ENCODE data around the gene ITGB7. TPM values are rescaled to one million over a fixed set of nuclear protein-coding genes. Genes with fewer than 3 reads are reported as not detected.

ITGB7 gene
- total and polyA plus RNA-seq, 10 of the 15 experiments (the other 5 are each of a cell fraction or from before 2014, with no cell fraction given) = 54.5 to 487 (median 252) TPM

DNA sequence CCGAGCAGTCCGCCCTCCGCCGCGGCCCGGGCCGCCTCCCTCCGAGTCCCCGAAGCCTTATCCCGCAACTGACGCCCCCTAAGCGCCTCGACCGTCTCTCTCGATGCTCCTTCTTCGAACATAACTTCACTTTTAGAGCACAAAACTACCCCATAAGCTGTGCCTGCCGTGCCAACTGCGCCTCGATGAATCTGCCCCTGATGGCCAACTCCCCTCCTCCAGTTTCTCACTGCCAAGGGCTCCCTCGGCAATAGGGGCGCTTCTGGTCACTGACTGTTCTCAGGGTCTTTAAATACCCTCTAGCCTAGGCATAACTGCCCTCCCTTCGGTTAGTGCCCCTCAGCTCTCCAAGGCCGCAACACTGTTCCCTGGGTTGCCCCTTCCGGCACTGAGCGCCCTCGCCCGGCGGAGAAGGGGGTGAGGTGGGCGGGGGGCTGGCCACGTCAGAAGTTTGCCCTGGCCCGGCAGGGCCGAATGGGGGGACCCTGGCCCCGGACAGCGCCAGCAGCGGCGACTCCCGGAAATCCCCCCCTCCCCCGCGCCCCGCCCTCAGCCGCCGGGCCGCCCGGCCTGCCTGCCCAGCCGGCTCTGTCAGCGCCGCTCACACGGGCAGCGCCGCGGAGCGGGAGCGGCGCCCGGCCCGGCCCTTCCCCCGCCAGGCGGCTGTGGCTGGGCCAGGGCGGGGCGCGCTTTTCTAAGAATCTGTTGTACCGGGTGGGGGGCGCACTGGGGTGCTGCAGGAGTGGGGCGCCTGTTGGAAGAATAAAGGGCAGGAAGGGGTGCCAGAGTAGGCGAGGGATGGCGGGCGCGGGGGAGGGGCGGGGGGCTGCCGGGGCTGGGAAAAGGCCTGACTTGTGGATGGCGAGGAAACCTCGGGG lies 14.4 kb upstream of the ITGB7 start:
- FAIRE-seq = no peak
- TSS peak; percentile 89 for BruUV-seq (replicated peaks)
- TF ChIP-seq, protein P1, sequence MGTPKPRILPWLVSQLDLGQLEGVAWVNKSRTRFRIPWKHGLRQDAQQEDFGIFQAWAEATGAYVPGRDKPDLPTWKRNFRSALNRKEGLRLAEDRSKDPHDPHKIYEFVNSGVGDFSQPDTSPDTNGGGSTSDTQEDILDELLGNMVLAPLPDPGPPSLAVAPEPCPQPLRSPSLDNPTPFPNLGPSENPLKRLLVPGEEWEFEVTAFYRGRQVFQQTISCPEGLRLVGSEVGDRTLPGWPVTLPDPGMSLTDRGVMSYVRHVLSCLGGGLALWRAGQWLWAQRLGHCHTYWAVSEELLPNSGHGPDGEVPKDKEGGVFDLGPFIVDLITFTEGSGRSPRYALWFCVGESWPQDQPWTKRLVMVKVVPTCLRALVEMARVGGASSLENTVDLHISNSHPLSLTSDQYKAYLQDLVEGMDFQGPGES (IDR thresholded peaks at IDR 0.05) = no peak
- TF ChIP-seq LARP7 (IDR thresholded peaks at IDR 0.05) = no peak; the same call in 1 of the 2 replicates
- TF ChIP-seq GABPA (IDR thresholded peaks at IDR 0.05; ENCODE audit: low read depth) = no peak
- TF ChIP-seq ZNF622 (IDR thresholded peaks at IDR 0.05) = no peak
- TF ChIP-seq, protein P2, sequence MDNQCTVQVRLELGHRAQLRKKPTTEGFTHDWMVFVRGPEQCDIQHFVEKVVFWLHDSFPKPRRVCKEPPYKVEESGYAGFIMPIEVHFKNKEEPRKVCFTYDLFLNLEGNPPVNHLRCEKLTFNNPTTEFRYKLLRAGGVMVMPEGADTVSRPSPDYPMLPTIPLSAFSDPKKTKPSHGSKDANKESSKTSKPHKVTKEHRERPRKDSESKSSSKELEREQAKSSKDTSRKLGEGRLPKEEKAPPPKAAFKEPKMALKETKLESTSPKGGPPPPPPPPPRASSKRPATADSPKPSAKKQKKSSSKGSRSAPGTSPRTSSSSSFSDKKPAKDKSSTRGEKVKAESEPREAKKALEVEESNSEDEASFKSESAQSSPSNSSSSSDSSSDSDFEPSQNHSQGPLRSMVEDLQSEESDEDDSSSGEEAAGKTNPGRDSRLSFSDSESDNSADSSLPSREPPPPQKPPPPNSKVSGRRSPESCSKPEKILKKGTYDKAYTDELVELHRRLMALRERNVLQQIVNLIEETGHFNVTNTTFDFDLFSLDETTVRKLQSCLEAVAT (IDR thresholded peaks at IDR 0.05) = peak; percentile 72
- no peak for TF ChIP-seq FOXK2 (IDR thresholded peaks at IDR 0.05)
- TF ChIP-seq, protein P3, sequence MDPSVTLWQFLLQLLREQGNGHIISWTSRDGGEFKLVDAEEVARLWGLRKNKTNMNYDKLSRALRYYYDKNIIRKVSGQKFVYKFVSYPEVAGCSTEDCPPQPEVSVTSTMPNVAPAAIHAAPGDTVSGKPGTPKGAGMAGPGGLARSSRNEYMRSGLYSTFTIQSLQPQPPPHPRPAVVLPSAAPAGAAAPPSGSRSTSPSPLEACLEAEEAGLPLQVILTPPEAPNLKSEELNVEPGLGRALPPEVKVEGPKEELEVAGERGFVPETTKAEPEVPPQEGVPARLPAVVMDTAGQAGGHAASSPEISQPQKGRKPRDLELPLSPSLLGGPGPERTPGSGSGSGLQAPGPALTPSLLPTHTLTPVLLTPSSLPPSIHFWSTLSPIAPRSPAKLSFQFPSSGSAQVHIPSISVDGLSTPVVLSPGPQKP (IDR thresholded peaks at IDR 0.05; ENCODE audit: low read depth, low read length) = no peak
- no peak for TF ChIP-seq SIN3A (IDR thresholded peaks at IDR 0.05; ENCODE audit: low read depth, low read length)
- no peak for TF ChIP-seq CBX5 (IDR thresholded peaks at IDR 0.05; ENCODE audit: low read depth)
- no peak for TF ChIP-seq RAD21 (IDR thresholded peaks at IDR 0.05; ENCODE audit: insufficient read depth, low read depth, low read length)
- TF ChIP-seq SREBF1 (IDR thresholded peaks at IDR 0.05; ENCODE audit: low read length) = no peak
- no peak for TF ChIP-seq MYB (IDR thresholded peaks at IDR 0.05; ENCODE audit: borderline replicate concordance, low read depth, low read length)
- TF ChIP-seq, protein P4, sequence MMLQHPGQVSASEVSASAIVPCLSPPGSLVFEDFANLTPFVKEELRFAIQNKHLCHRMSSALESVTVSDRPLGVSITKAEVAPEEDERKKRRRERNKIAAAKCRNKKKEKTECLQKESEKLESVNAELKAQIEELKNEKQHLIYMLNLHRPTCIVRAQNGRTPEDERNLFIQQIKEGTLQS (IDR thresholded peaks at IDR 0.05; ENCODE audit: borderline replicate concordance, extremely low read depth, low read depth, low read length) = no peak
- TF ChIP-seq RFX5 (IDR thresholded peaks at IDR 0.05; ENCODE audit: low read depth, low read length) = no peak
- TF ChIP-seq BACH1 (IDR thresholded peaks at IDR 0.05; ENCODE audit: borderline replicate concordance) = peak; percentile 57; the same call in 1 of the 2 replicates
- TF ChIP-seq EZH2 (IDR thresholded peaks at IDR 0.05; ENCODE audit: borderline replicate concordance, control insufficient read depth, low read depth, low read length) = no peak
- TF ChIP-seq, protein P5, sequence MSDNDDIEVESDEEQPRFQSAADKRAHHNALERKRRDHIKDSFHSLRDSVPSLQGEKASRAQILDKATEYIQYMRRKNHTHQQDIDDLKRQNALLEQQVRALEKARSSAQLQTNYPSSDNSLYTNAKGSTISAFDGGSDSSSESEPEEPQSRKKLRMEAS (IDR thresholded peaks at IDR 0.05; ENCODE audit: low read depth, low read length) = no peak
- no peak for TF ChIP-seq ESRRA (IDR thresholded peaks at IDR 0.05; ENCODE audit: low read length)
- TF ChIP-seq POU2F2 (IDR thresholded peaks at IDR 0.05; ENCODE audit: borderline replicate concordance, low read depth, low read length) = 0 out of 3 replicates have a peak, but pooled peaks have one; percentile 29

More for the DNA sequence above, 14.4 kb upstream of the ITGB7 start:
- ChIA-PET SMC1A (ENCODE audit: uncharacterized antibody, unreplicated experiment) (interaction anchor here (0.6 to 2.7 kb wide), 3 partner anchors 15 to 81 kb away, joined by 3 to 8 read pairs (median 3); no protein-coding TSS in a partner anchor), CTCF (interaction anchor here (1.5 to 15.7 kb wide), 6 partner anchors 12 to 103 kb away, joined by 5 to 315 read pairs (median 21); partner anchors contain the start of genes ESPL1 and PFDN5), POLR2A (interaction anchor here (0.5 to 4.4 kb wide), 8 partner anchors 13 to 258 kb away, joined by 3 to 28 read pairs (median 5); partner anchors contain the start of genes ESPL1 and ITGB7), RAD21 (ENCODE audit: unreplicated experiment) (interaction anchor here (1.0 to 11.1 kb wide), 8 partner anchors 10 to 197 kb away, joined by 3 to 146 read pairs (median 15); partner anchors contain the start of genes AAAS, ESPL1 and ITGB7)
- H3K79me2 ChIP-seq (ENCODE audit: control insufficient read depth, insufficient read depth, low read length) = peaks cover 4% of the 10 kb centered on the region; the same call in 1 of the 2 replicates
- peak overlapping the region; percentile 71 for H3K9ac ChIP-seq (ENCODE audit: control insufficient read depth, insufficient read depth, low read length)
- peak; percentile 56 for ATAC-seq
- H3K9me3 ChIP-seq (replicated peaks; ENCODE audit: control insufficient read depth, insufficient read depth, low read length) = no peaks in the 10 kb centered on the region
- intact Hi-C loops (cut with micrococcal nuclease; ENCODE audit: unreplicated experiment) = loop anchor here (2.0 to 5.0 kb wide), 2 partner anchors 31 to 46 kb away; partner anchors contain the start of gene ESPL1
- H3K27me3 ChIP-seq (replicated peaks in 1 of 2; ENCODE audit: control insufficient read depth in 2 of 2, insufficient read depth in 2 of 2, low read length in 1 of 2) = no peaks in the 10 kb centered on the region
- peak overlapping the region; percentile 90 for H3K4me2 ChIP-seq (ENCODE audit: control insufficient read depth, insufficient read depth)
- no peak for DNase-seq (ENCODE audit: low read depth, low spot score)
- no peaks in the 10 kb centered on the region for H3K36me3 ChIP-seq (ENCODE audit: control insufficient read depth in 2 of 2, insufficient read depth in 2 of 2, low read length in 1 of 2)
- peak overlapping the region; percentile 79 for H3K27ac ChIP-seq (ENCODE audit: control insufficient read depth, insufficient read depth)
- in situ Hi-C loops (cut with MboI) = no loop called here
- 3% methylated on average over 39 of the region's 72 CpGs for WGBS (ENCODE audit: insufficient coverage, insufficient replicate concordance, low lambda C conversion rate, missing lambda C conversion rate)
- no peaks in the 10 kb centered on the region for H4K20me1 ChIP-seq (ENCODE audit: control insufficient read depth, insufficient read depth)
- H3K4me3 ChIP-seq = peak overlapping the region; percentile 75
- H2AFZ ChIP-seq (ENCODE audit: control insufficient read depth, low read depth, low read length) = peak overlapping the region; percentile 67
- H3K4me1 ChIP-seq (ENCODE audit: control insufficient read depth, insufficient read depth, low read length) = peaks cover 19% of the 10 kb centered on the region

All from GM12878 (cell line).